Progenitor cell of endocrine pancreas (in vitro differentiated cells): Measurements from ENCODE around the gene MOSMO. TPM values are rescaled to one million over a fixed set of nuclear protein-coding genes. Genes with fewer than 3 reads are reported as not detected.

ENCODE experiments used
- DNase-seq: peaks from one replicate; pipeline ENCODE4 v3.0.0; 2021; ENCODE audit warnings: low spot score; ENCODE audit not compliant: unreplicated experiment
- H3K27ac Mint-ChIP-seq: 2 replicates; pipeline ENCODE4 v1.8.0; 2021; ENCODE audit warnings: mild to moderate bottlenecking, moderate library complexity, mixed read lengths
- H3K27me3 Mint-ChIP-seq: 2 replicates; pipeline ENCODE4 v1.8.0; 2021; ENCODE audit warnings: mixed read lengths
- H3K36me3 Mint-ChIP-seq: 2 replicates; pipeline ENCODE4 v1.8.0; 2022; ENCODE audit warnings: mixed read lengths; ENCODE audit not compliant: insufficient read depth
- H3K4me1 Mint-ChIP-seq: 2 replicates; pipeline ENCODE4 v1.8.0; 2021; ENCODE audit warnings: low read depth, mixed read lengths
- H3K4me3 Mint-ChIP-seq: 2 replicates; pipeline ENCODE4 v1.8.0; 2021; ENCODE audit warnings: low read depth, mild to moderate bottlenecking, moderate library complexity, mixed read lengths
- H3K9me3 Mint-ChIP-seq: 2 replicates; pipeline ENCODE4 v1.8.0; 2021; ENCODE audit warnings: low read depth, mixed read lengths
- CTCF ChIP-seq: fragments of 200-600 bp; sonication (generic); IDR thresholded peaks from one replicate; pipeline ENCODE4 v1.5.0; 2021; ENCODE audit warnings: antibody characterized with exemption, mild to moderate bottlenecking; ENCODE audit not compliant: unreplicated experiment
- long read RNA-seq: library from polyadenylated mRNA; unstranded; transcript quantifications from one replicate; pipeline ENCODE4 v2.0.0, GENCODE V29; 2020
- total RNA-seq: library from RNA; stranded (reverse); gene quantifications from 2 replicates; pipeline ENCODE4 v1.2.1, GENCODE V29; 2021

The MOSMO gene
- 14.8 and 15.7 TPM in 2 replicates for total RNA-seq
- long read RNA-seq, partial matches to known transcripts = 0 of 3 reads
- long read RNA-seq, other reads (novel, unspliced or antisense) = 3 of 3 reads

DNA sequence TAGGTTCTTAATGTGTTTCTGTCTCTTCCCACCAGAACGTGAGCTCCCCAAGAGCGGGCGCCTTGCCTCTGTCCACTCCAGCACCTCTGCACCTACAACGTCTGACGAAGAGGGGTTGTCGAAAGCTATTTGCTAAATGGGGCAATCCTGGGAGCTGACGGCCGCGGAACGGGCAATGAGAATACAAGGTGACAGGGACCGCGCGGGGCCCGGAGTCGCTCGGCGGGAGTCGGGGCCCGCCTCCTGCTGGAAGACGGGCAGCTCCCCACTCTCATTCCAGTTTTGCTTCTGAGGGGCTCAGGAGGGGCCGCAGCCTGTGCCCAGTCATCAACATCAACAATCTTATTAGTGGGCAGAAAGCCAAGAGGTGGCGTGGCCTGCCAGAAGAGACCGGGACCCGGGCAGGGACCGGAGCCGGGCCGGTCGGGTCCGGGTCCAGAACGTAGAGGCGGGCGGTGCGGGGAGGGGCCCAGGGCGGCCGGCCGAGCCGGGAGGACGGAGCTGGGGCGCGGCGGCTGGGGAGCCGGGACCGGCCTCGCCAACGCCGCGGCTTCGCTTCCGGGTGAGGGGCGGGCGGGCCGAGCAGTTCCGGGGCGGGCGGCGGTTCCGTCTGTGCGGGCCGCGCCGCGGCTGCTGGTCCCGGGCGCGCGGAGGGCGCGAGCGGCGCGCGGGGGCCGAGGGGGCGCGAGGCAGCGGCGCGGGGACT lies at the start of gene MOSMO:
TSS of gene MOSMO (plus strand) at position 603 of the 706 bp plus-strand sequence. CDS start 191 bp downstream, outside the sequence.
- Mint-ChIP-seq H3K27ac (peak within 1 kb of the TSS; percentile 41), H3K4me1 (peaks cover 14% of the 10 kb centered on the region), H3K36me3 (no peaks in the 10 kb centered on the region), H3K9me3 (no peaks in the 10 kb centered on the region), H3K27me3 (peaks cover 8% of the 10 kb centered on the region), H3K4me3 (peak within 1 kb of the TSS; percentile 85)
- peak; percentile 26 for TF ChIP-seq CTCF
- peak; percentile 22 for DNase-seq

DNA sequence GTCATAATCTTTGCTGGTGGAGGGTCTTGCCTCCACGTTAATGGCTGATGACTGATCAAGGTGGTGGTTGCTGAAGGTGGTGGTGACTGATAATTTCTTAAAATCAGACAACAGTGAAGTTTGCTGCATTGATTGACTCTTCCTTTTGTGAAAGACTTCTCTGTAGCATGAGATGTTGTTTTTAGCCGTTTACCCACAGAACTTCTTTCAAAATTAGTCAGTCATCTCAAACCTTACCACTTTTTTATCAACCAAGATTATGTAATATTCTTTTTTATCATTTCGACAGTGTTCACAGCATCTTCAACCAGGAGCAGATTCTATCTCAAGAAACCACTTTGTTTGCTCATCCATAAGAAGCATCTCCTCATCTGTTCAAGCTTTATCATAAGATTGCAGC lies 48.9 kb upstream of the MOSMO start:
- no peak for TF ChIP-seq CTCF
- Mint-ChIP-seq H3K4me1 (peaks cover 3% of the 10 kb centered on the region), H3K9me3 (no peaks in the 10 kb centered on the region)

DNA sequence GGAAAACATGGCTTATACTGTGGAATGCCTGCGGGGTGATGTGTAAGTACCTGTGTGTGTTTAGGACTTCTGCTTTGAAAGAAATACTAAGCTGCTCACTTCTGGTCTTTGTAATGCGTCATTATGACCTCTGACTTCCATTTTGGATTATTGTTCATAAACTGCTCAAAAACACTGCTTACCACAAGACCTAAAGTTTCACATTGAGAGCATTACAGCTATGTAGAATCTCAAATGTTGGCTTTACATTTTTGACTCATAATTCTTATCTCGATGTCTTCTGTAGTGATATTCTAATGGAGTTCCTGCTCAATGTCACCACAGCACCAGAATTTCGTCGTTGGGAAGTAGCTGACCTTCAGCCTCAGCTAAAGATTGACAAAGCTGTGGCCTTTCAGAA lies 45.4 kb upstream of the MOSMO start:
- H3K27me3 Mint-ChIP-seq = no peaks in the 10 kb centered on the region
- no peak for DNase-seq
- H3K4me3 Mint-ChIP-seq = no peak overlapping the region
- H3K36me3 Mint-ChIP-seq = peaks cover 35% of the 10 kb centered on the region
- H3K9me3 Mint-ChIP-seq = no peaks in the 10 kb centered on the region
- no peak for TF ChIP-seq CTCF
- no peaks in the 10 kb centered on the region for H3K4me1 Mint-ChIP-seq
- H3K27ac Mint-ChIP-seq = no peak overlapping the region

More for the DNA sequence above, 48.9 kb upstream of the MOSMO start:
- peaks cover 21% of the 10 kb centered on the region for H3K36me3 Mint-ChIP-seq
- H3K4me3 Mint-ChIP-seq = no peak overlapping the region
- no peaks in the 10 kb centered on the region for H3K27me3 Mint-ChIP-seq
- DNase-seq = no peak
- no peak overlapping the region for H3K27ac Mint-ChIP-seq

DNA sequence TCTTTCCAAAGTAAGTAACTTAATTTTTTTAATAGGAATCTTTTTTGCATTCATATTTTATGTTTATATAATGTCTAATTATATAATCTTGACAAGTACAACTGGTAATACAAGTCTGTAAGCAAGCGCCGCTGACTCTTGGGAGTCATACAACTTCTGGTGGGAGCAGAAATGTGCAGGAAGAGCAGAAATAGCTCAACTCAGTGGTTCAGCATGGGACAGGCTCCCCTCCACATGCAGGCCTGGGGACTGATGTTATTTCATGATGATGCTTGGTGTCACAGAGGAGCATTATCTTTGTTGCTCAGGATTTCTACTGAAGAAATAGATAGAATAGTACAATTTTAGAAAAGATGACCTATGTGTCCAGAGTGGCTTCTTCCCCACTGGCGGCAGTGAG lies 44.0 kb upstream of the MOSMO start:
- TF ChIP-seq CTCF = no peak
- Mint-ChIP-seq H3K9me3 (no peaks in the 10 kb centered on the region), H3K36me3 (peaks cover 34% of the 10 kb centered on the region), H3K4me3 (no peak overlapping the region), H3K27ac (no peak overlapping the region), H3K27me3 (no peaks in the 10 kb centered on the region), H3K4me1 (no peaks in the 10 kb centered on the region)
- no peak for DNase-seq

GRCh38 chr16:21964353-21964752 lies 43.6 kb upstream of the MOSMO start:
- Mint-ChIP-seq H3K4me1 (no peaks in the 10 kb centered on the region), H3K36me3 (peaks cover 31% of the 10 kb centered on the region), H3K27me3 (no peaks in the 10 kb centered on the region)

More at GRCh38 chr16:21964353-21964752, 43.6 kb upstream of the MOSMO start:
- DNase-seq = no peak
- no peaks in the 10 kb centered on the region for H3K9me3 Mint-ChIP-seq
- no peak overlapping the region for H3K27ac Mint-ChIP-seq
- TF ChIP-seq CTCF = no peak
- no peak overlapping the region for H3K4me3 Mint-ChIP-seq
